ENCODE data around the gene TRPC5OS. TPM values are rescaled to one million over a fixed set of nuclear protein-coding genes. Genes with fewer than 3 reads are reported as not detected.

TRPC5OS gene
- total RNA-seq, 6 donors from 2014 or later, result not detected

GRCh38 chrX:111857534-111858060 is 18.4 kb upstream of the TRPC5OS start:
- no peaks in the 10 kb centered on the region for H3K9me3 ChIP-seq
- no peaks in the 10 kb centered on the region for H3K27me3 ChIP-seq
- H3K27ac ChIP-seq, result no peak overlapping the region
- no peaks in the 10 kb centered on the region for H3K36me3 ChIP-seq
- no peak overlapping the region for H3K4me3 ChIP-seq
- DNase-seq (no peak), ATAC-seq (ENCODE audit: low FRiP score in 2 of 2) (no peak)
- 52 to 75% methylated on average over 1 of the region's 1 CpG for WGBS, 2 donors
- H3K4me1 ChIP-seq, result no peaks in the 10 kb centered on the region
- TF ChIP-seq POLR2AphosphoS5 (IDR thresholded peaks at IDR 0.05), result no peak
- no peak for TF ChIP-seq CTCF (IDR thresholded peaks at IDR 0.05)
- TF ChIP-seq POLR2A (IDR thresholded peaks at IDR 0.05), result no peak
- TF ChIP-seq EP300 (IDR thresholded peaks at IDR 0.05), result no peak

GRCh38 chrX:111861605-111862004 is 14.4 kb upstream of the TRPC5OS start:
- no peak for DNase-seq

GRCh38 chrX:111867236-111867635 is 8.7 kb upstream of the TRPC5OS start:
- H3K4me3 ChIP-seq, result no peak overlapping the region
- 89 to 90% methylated on average over 2 of the region's 2 CpGs for WGBS, 2 donors
- H3K36me3 ChIP-seq, result no peaks in the 10 kb centered on the region
- DNase-seq, result no peak
- no peak for ATAC-seq (ENCODE audit: low FRiP score in 2 of 2)
- no peaks in the 10 kb centered on the region for H3K27me3 ChIP-seq
- H3K27ac ChIP-seq, result no peak overlapping the region
- no peaks in the 10 kb centered on the region for H3K9me3 ChIP-seq
- H3K4me1 ChIP-seq, result no peaks in the 10 kb centered on the region
- TF ChIP-seq POLR2A (IDR thresholded peaks at IDR 0.05) (no peak), EP300 (IDR thresholded peaks at IDR 0.05) (no peak), POLR2AphosphoS5 (IDR thresholded peaks at IDR 0.05) (no peak), CTCF (IDR thresholded peaks at IDR 0.05) (no peak)

More at GRCh38 chrX:111861605-111862004, 14.4 kb upstream of the TRPC5OS start:
- WGBS, 2 donors, result 85 to 95% methylated on average over 5 of the region's 5 CpGs
- Histone ChIP-seq H3K27me3 (no peaks in the 10 kb centered on the region), H3K9me3 (no peaks in the 10 kb centered on the region), H3K4me1 (no peaks in the 10 kb centered on the region), H3K4me3 (no peak overlapping the region), H3K27ac (no peak overlapping the region), H3K36me3 (no peaks in the 10 kb centered on the region)
- no peak for TF ChIP-seq POLR2AphosphoS5 (IDR thresholded peaks at IDR 0.05)
- TF ChIP-seq POLR2A (IDR thresholded peaks at IDR 0.05), result no peak
- TF ChIP-seq CTCF (IDR thresholded peaks at IDR 0.05), result no peak
- no peak for TF ChIP-seq EP300 (IDR thresholded peaks at IDR 0.05)
- ATAC-seq (ENCODE audit: low FRiP score in 2 of 2), result no peak

GRCh38 chrX:111868726-111869638 is 7.0 kb upstream of the TRPC5OS start:
- no peak for TF ChIP-seq EP300 (IDR thresholded peaks at IDR 0.05)
- no peak for TF ChIP-seq CTCF (IDR thresholded peaks at IDR 0.05)
- no peak for TF ChIP-seq POLR2A (IDR thresholded peaks at IDR 0.05)
- no peak for TF ChIP-seq POLR2AphosphoS5 (IDR thresholded peaks at IDR 0.05)
- no peaks in the 10 kb centered on the region for H3K4me1 ChIP-seq
- no peak for DNase-seq
- no peaks in the 10 kb centered on the region for H3K9me3 ChIP-seq
- ATAC-seq (ENCODE audit: low FRiP score in 2 of 2), result no peak
- no peaks in the 10 kb centered on the region for H3K36me3 ChIP-seq
- 22 to 28% methylated on average over 5 of the region's 5 CpGs for WGBS, 2 donors
- H3K27ac ChIP-seq, result no peak overlapping the region
- H3K4me3 ChIP-seq, result no peak overlapping the region
- no peaks in the 10 kb centered on the region for H3K27me3 ChIP-seq
